Mucosa of descending colon (tissue), 3 donors: ENCODE data around the gene PHTF1. TPM values are rescaled to one million over a fixed set of nuclear protein-coding genes. Genes with fewer than 3 reads are reported as not detected.

Experiments used
- ATAC-seq: fragments of 200-7000 bp; cut with Tn5 transposase; one replicate; pipeline ENCODE4 v1.9.1; 2020; ENCODE audit warnings: mild to moderate bottlenecking, moderate library complexity
- DNase-seq, 3 donors: peaks; one replicate each; pipeline ENCODE4 v3.0.0-alpha.2; 2020
- H3K36me3 ChIP-seq: fragments of 200-600 bp; one replicate; pipeline ENCODE4 v1.8.0; 2021; ENCODE audit warnings: low read depth, mild to moderate bottlenecking
- H3K4me1 ChIP-seq: fragments of 200-600 bp; one replicate; pipeline ENCODE4 v1.8.0; 2021; ENCODE audit warnings: low read depth, mild to moderate bottlenecking
- H3K4me3 ChIP-seq: fragments of 200-600 bp; one replicate; pipeline ENCODE4 v1.8.0; 2021; ENCODE audit warnings: mild to moderate bottlenecking
- H3K9me3 ChIP-seq: fragments of 200-600 bp; one replicate; pipeline ENCODE4 v1.8.0; 2021; ENCODE audit warnings: mild to moderate bottlenecking
- CTCF ChIP-seq: fragments of 200-600 bp; IDR thresholded peaks from one replicate; pipeline ENCODE4 v1.8.0; 2022; ENCODE audit warnings: antibody characterized with exemption, mild to moderate bottlenecking
- intact Hi-C, 2 donors: fragments of 100-400 bp; cut with DNase I in 1 of 2; cut with micrococcal nuclease in 1 of 2; formaldehyde crosslinking; loops; one replicate each; pipeline versions ENCODE4 v1.11.0 to v1.11.1; 2022; cut with DNase I, micrococcal nuclease
- total RNA-seq, 3 donors: library from RNA; stranded (reverse); fragmentation: NEBNext Ultra II Directional in 2 of 3; extraction: Animal tissue kit (Norgen Biotek cat#: 25700) in 2 of 3; gene quantifications; one replicate each; pipeline versions ENCODE4 v1.2.1 to v1.2.4, GENCODE V29; 2021 to 2023
- donor health status: DM: no; HTN: no; CAD: no; lungs with moderate emphysema.
- donor health status: DM: no; HTN: no; CAD: no.
- donor health status: DM: no; HTN: yes; CAD: no.

Gene PHTF1
- total RNA-seq, 3 donors from 2014 or later = 8.7 to 14.6 (median 10.8) TPM

DNA sequence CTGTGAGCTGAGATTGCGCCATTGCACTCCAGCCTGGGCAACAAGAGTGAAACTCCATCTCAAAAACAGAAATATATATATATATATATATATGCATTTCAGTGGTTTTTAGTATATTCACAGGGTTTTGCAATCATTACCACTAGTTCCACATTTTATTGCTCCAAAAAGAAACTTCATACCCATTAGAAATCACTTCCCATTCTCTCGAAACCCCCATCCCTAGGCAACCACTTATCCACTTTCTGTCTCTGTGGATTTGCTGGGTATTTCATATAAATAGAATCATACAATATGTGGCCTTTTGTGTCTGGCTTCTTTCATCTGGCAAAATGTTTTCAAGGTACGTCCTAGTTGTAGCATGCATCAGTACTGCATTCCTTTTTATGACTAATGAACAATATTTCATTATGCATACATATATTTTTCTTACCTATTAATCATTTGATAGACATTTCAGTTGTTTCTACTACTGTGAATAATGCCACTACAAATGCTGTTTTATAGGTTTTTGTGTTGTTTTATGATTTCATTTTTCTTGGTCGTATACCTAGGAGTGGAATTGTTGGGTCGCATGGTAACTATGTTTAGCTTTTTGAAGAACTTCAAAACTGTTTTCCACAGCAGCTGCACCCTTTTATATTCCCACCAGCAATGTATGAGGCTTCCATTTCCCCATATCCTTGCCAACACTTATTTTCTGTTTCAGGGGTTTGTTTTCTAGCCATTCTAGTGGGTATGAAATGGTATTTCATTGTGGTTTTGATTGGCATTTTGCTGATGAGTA, 95.9 kb downstream of the PHTF1 start:
- DNase-seq = no peak
- Histone ChIP-seq H3K36me3 (no peaks in the 10 kb centered on the region), H3K9me3 (no peaks in the 10 kb centered on the region), H3K4me3 (no peak overlapping the region), H3K4me1 (no peaks in the 10 kb centered on the region)
- no peak for ATAC-seq
- intact Hi-C loops = no loop called here
- TF ChIP-seq CTCF = no peak

- H3K9me3 ChIP-seq = no peaks in the 10 kb centered on the region
- H3K36me3 ChIP-seq = no peaks in the 10 kb centered on the region
- intact Hi-C loops = no loop called here
- DNase-seq (no peak), ATAC-seq (no peak)
- TF ChIP-seq CTCF = no peak
- H3K4me1 ChIP-seq = no peaks in the 10 kb centered on the region
- no peak overlapping the region for H3K4me3 ChIP-seq
Measured at GRCh38 chr1:113662101-113662500, 97.2 kb downstream of the PHTF1 start.

DNA sequence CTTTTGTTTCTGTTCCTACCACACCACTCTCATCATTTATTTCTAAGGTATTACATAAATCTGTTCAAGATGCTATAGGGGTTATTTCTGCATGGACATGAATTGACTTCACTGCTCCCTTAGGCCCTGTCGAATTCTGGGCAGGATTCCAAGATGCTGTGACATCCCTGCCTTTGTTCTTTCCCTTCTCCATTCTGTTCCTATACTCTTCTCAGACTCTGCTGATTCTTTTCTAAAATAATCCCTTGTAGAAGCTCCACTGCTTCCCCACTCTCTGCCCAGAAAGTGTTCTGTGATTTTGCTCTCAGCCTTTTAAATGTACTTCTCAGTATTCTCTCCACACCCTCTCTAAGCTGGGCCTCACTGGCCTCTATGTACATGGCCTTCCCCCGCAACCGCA, 99.2 kb downstream of the PHTF1 start:
- Histone ChIP-seq H3K4me3 (no peak overlapping the region), H3K4me1 (no peaks in the 10 kb centered on the region), H3K9me3 (no peaks in the 10 kb centered on the region), H3K36me3 (no peaks in the 10 kb centered on the region)
- TF ChIP-seq CTCF = no peak
- DNase-seq (no peak), ATAC-seq (no peak)
- intact Hi-C loops = no loop called here

DNA sequence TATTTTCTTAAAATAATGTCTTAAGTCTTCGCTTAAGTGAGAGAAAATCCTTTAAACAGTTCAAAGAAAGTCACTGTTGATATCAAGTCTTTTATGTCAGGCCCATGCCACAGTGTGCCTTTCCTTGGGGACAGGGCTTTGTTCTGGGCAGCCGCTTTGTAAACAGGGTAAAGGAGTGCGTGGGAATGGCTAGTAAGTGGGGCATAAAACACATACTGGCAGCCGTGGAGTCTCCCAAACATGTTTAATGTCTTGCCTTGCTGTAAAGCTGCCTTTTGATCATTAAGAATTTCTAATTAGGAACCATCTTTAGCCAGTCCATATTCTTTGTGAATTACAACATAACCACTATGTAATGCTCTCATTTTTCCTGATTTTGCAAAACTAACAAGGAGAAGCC, 99.7 kb downstream of the PHTF1 start:
- no peaks in the 10 kb centered on the region for H3K4me1 ChIP-seq
- intact Hi-C loops = no loop called here
- no peaks in the 10 kb centered on the region for H3K36me3 ChIP-seq
- DNase-seq (no peak), ATAC-seq (no peak)
- no peaks in the 10 kb centered on the region for H3K9me3 ChIP-seq
- H3K4me3 ChIP-seq = no peak overlapping the region
- TF ChIP-seq CTCF = no peak

- ATAC-seq = no peak
- DNase-seq = no peak
- intact Hi-C loops = no loop called here
- H3K36me3 ChIP-seq = no peaks in the 10 kb centered on the region
- no peak for TF ChIP-seq CTCF
- no peaks in the 10 kb centered on the region for H3K4me1 ChIP-seq
- H3K4me3 ChIP-seq = no peak overlapping the region
- no peaks in the 10 kb centered on the region for H3K9me3 ChIP-seq
Measured at GRCh38 chr1:113659035-113659434, 100.3 kb downstream of the PHTF1 start.
